22Rv1 (cell line): ENCODE results near the gene GSX2.

Experiments
- H3K27ac ChIP-seq: fragments of 450-650 bp; 2 replicates; pipeline ENCODE4 v1.5.1; 2017
- CTCF ChIP-seq: fragments of 450-650 bp; IDR thresholded peaks from 2 replicates; pipeline ENCODE4 v1.5.1; 2017; ENCODE audit warnings: mild to moderate bottlenecking
- ZFX ChIP-seq: fragments of 450-650 bp; IDR thresholded peaks from 2 replicates; pipeline ENCODE4 v1.6.1; 2017; ENCODE audit warnings: antibody characterized with exemption, borderline replicate concordance

GSX2 gene

GRCh38 chr4:54085284-54085683, 14.7 kb upstream of the GSX2 start:
- H3K27ac ChIP-seq = no peak overlapping the region
- no peak for TF ChIP-seq ZFX
- TF ChIP-seq CTCF = no peak

- no peak overlapping the region for H3K27ac ChIP-seq
- TF ChIP-seq CTCF = no peak
- no peak for TF ChIP-seq ZFX
Measured at GRCh38 chr4:54089875-54090274, 10.1 kb upstream of the GSX2 start.

- no peak overlapping the region for H3K27ac ChIP-seq
- TF ChIP-seq ZFX = no peak
- TF ChIP-seq CTCF = no peak
Measured at GRCh38 chr4:54090404-54090803, 9.6 kb upstream of the GSX2 start.

GRCh38 chr4:54090804-54091623, 8.9 kb upstream of the GSX2 start:
- H3K27ac ChIP-seq = no peak overlapping the region
- TF ChIP-seq ZFX = no peak
- no peak for TF ChIP-seq CTCF

- no peak for TF ChIP-seq ZFX
- TF ChIP-seq CTCF = no peak
Measured at GRCh38 chr4:54091637-54092404, 8.1 kb upstream of the GSX2 start.

GRCh38 chr4:54092405-54093323, 7.3 kb upstream of the GSX2 start:
- H3K27ac ChIP-seq = no peak overlapping the region
- TF ChIP-seq CTCF = no peak
- no peak for TF ChIP-seq ZFX

More at GRCh38 chr4:54091637-54092404, 8.1 kb upstream of the GSX2 start:
- H3K27ac ChIP-seq = no peak overlapping the region
